Aorta (tissue), 5 donors: Measurements from ENCODE around the gene ZNF20. TPM values are rescaled to one million over a fixed set of nuclear protein-coding genes. Genes with fewer than 3 reads are reported as not detected.

Experiments used
- ATAC-seq: fragments of 200-7000 bp; cut with Tn5 transposase; one replicate; pipeline ENCODE4 v1.9.1; 2022; ENCODE audit warnings: moderate library complexity; ENCODE audit not compliant: low FRiP score
- DNase-seq, 2 donors: peaks; one replicate each; pipeline ENCODE4 v3.0.0-alpha.2; 2020
- H3K27ac ChIP-seq, 2 donors: one replicate each; pipeline ENCODE4 v1.5.1; 2013; ENCODE audit warnings: low read length in 2 of 2, mild to moderate bottlenecking in 2 of 2, moderate library complexity in 2 of 2, control low read depth in 1 of 2, inconsistent platforms in 1 of 2, low read depth in 1 of 2
- H3K27me3 ChIP-seq, 2 donors: one replicate each; pipeline ENCODE4 v1.6.1; 2013; ENCODE audit warnings: control low read depth in 1 of 2, low read length in 1 of 2, mild to moderate bottlenecking in 1 of 2, moderate library complexity in 1 of 2; ENCODE audit not compliant: insufficient read depth in 2 of 2, control insufficient read depth in 1 of 2
- H3K36me3 ChIP-seq, 2 donors: one replicate each; pipeline ENCODE4 v1.6.1; 2013; ENCODE audit warnings: control low read depth in 1 of 2, low read length in 1 of 2, mild to moderate bottlenecking in 1 of 2; ENCODE audit not compliant: insufficient read depth in 2 of 2, control insufficient read depth in 1 of 2
- H3K4me1 ChIP-seq, 2 donors: one replicate each; pipeline ENCODE4 v1.6.1; 2013; ENCODE audit warnings: low read length in 2 of 2, control low read depth in 1 of 2, mild to moderate bottlenecking in 1 of 2, moderate library complexity in 1 of 2; ENCODE audit not compliant: insufficient read depth in 2 of 2, control insufficient read depth in 1 of 2
- H3K4me3 ChIP-seq, 2 donors: one replicate each; pipeline ENCODE4 v1.5.1; 2013; ENCODE audit warnings: low read length in 2 of 2, control low read depth in 1 of 2, mild to moderate bottlenecking in 1 of 2
- H3K9me3 ChIP-seq: one replicate; pipeline ENCODE4 v1.6.1; 2013; ENCODE audit warnings: mild to moderate bottlenecking, low read length; ENCODE audit not compliant: control insufficient read depth
- WGBS, 2 donors: extraction: QIAGEN DNeasy Blood & Tissue Kit; methylation state at CpG; one replicate each; pipeline ENCODE4 v1.1.7; 2013; 5-methylcytosine and 5-hydroxymethylcytosine counted together
- intact Hi-C, 2 donors: fragments of 100-400 bp; cut with DNase I; formaldehyde crosslinking; loops; one replicate each; pipeline versions ENCODE4 v1.14.2 to v1.15.0; 2022
- polyA plus RNA-seq, 2 donors: library from polyadenylated mRNA; stranded (reverse); fragments of 200-250 nt; gene quantifications; one replicate each; pipeline ENCODE4 v1.2.3, GENCODE V29; 2013
- total RNA-seq, 2 donors: library from RNA; stranded (reverse); fragmentation: NEBNext Ultra II Directional; extraction: Animal tissue kit (Norgen Biotek cat#: 25700); gene quantifications; one replicate each; pipeline ENCODE4 v1.2.1, GENCODE V29; 2021
- donor health status: healthy with polysubstance abuse.
- donor health status: Bipolar disorder and iron deficiency.
- donor health status: DM: no; HTN: no; CAD: no.
- donor health status: DM: no; HTN: no; CAD: no.
- donor health status: DM: yes; HTN: yes; CAD: no.

Gene ZNF20
- total and polyA plus RNA-seq, 4 donors = 1.9 to 6.8 (median 4.5) TPM

DNA sequence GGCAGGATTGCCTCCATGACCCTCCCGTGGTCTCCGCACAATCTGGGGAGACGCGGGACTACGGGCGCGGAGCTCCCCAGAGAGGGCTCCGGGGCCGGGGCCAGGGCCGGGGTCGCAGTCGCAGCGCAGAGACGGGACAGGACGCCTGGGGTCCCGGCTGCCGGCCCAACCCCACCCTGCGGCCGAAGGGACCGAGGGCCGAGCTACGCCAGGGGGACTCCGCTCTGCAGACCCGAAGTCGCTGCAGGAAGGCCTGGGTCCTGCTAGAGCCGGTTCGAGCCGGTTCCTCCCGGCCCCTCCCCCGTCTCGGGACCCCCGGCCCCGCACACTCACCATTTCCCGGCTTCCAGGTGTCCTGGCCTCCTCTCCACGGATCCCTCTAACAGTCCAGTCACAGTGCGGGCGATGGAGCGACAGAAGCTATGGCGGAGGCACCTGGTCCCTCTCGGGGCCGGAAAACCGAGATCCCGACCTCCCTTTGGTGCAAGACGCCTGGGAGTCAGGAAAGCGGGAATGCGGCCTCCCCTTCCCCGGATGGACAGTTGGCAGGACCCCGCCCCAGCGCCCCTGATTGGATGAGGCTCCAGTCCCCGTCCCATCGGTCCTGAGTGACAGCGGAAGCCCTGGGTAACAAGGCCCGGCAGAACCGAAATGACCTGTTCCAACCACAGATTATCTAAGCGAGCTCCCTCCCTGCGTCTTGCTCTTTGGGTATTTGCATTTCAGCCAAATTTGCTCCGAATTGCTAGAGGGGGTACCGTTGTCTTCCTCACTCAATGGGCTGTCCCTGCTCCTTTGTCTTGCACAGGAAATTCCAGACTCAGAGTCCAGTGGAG lies 16.3 kb upstream of the ZNF20 start, which contains the start of gene ZNF625:
ZNF625 (minus strand) TSS at position 512 of the 836 bp plus-strand sequence; CDS start at position 336, 176 bp downstream.
- DNase-seq (peak; percentile 91 to 94), ATAC-seq (peak; percentile 92)
- no peaks in the 10 kb centered on the region for H3K27me3 ChIP-seq
- H3K4me3 ChIP-seq = peak within 1 kb of the TSS; percentile 73 to 80
- intact Hi-C loops = no loop called here
- no peaks in the 10 kb centered on the region for H3K4me1 ChIP-seq
- peak within 1 kb of the TSS; percentile 15 to 39 for H3K27ac ChIP-seq
- 1% methylated on average over 48 to 58 of the region's 58 CpGs for WGBS, 2 donors
- no peaks in the 10 kb centered on the region for H3K9me3 ChIP-seq
- H3K36me3 ChIP-seq = no peaks in the 10 kb centered on the region

DNA sequence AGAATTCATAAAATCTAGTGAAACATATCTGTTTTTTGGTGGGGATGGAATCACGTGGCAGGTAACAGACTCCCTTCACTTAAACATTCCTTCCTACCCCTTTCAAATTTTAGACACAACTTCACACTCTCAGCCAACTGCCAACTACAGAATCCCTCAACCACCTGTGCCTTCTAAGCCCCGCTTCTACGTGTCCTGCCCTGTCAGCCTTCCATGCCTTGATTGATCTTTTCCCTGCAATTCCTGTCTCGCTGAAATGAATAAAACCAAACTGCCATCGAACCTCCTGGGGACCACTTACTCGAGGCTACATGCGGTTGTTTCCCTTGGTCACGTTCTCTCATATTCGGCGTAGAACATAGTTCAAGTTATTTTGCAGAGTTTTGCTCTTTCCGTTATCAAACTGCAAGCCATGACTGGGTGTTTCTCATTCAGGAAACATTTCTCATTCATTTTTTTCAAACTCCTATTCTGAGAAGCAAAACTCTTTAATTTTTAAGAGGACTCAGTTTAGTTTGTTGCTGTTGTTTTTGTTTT lies 15.2 kb upstream of the ZNF20 start:
- H3K27me3 ChIP-seq = no peaks in the 10 kb centered on the region
- peak; percentile 30 for ATAC-seq
- peak overlapping the region; percentile 73 to 80 for H3K4me3 ChIP-seq
- no peaks in the 10 kb centered on the region for H3K4me1 ChIP-seq
- no peaks in the 10 kb centered on the region for H3K9me3 ChIP-seq
- H3K27ac ChIP-seq = no peak overlapping the region
- no peak for DNase-seq
- WGBS, 2 donors = 11 to 13% methylated on average over 11 of the region's 11 CpGs
- H3K36me3 ChIP-seq = no peaks in the 10 kb centered on the region
- intact Hi-C loops = no loop called here

DNA sequence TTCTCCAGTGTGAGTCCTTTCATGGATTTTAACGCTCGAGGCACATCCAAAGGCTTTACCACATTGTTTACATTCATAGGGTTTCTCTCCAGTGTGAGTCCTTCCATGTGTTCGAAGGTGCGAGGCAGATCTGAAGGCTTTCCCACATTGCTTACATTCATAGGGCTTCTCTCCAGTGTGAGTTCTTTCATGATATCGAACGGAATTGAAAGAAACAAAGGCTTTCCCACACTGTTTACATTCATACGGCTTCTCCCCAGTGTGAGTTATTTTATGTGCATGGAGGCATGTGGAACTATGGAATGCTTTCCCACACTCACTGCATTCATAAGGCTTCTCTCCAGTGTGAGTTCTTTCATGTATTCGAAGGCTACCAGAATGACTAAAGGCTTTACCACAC lies 5.2 kb upstream of the ZNF20 start:
- Histone ChIP-seq H3K4me1 (no peaks in the 10 kb centered on the region), H3K4me3 (no peak overlapping the region), H3K27ac (no peak overlapping the region), H3K27me3 (no peaks in the 10 kb centered on the region), H3K36me3 (peaks cover 3 to 7% of the 10 kb centered on the region in 2 donors), H3K9me3 (no peaks in the 10 kb centered on the region)
- intact Hi-C loops = loop anchor here in 1 of 2 donors (10.0 kb wide), 1 partner anchor 221 kb away; the partner anchor contains the start of gene ZNF700
- 90% methylated on average over 8 of the region's 8 CpGs for WGBS, 2 donors
- no peak for DNase-seq
- no peak for ATAC-seq

DNA sequence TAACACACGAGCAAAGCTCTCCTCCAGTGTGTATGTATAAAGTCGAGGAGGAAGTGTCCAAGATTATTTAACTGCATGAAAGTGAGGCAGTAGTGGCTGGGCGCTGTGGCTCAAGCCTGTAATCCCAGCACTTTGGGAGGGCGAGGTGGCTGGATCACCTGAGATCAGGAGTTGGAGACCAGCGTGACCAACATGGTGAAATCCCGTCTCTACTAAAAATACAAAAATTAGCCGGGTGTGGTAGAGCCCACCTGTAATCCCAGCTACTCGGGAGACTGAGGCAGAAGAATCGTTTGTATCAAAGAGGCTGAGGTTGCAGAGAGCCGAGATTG lies 1.2 kb upstream of the ZNF20 start:
- no peaks in the 10 kb centered on the region for H3K9me3 ChIP-seq
- DNase-seq (no peak), ATAC-seq (no peak)
- no peak overlapping the region for H3K4me3 ChIP-seq
- intact Hi-C loops = loop anchor here (1.0 to 10.0 kb wide), 9 partner anchors 49 to 344 kb away; partner anchors contain the start of genes ZNF491 (in 1 of the 2), ZNF700 (in 1 of the 2) and ZNF763 (in 1 of the 2)
- no peaks in the 10 kb centered on the region for H3K27me3 ChIP-seq
- H3K27ac ChIP-seq = no peak overlapping the region
- H3K4me1 ChIP-seq = no peaks in the 10 kb centered on the region
- peaks cover 3 to 7% of the 10 kb centered on the region in 2 donors for H3K36me3 ChIP-seq
- 51 to 58% methylated on average over 10 of the region's 10 CpGs for WGBS, 2 donors

DNA sequence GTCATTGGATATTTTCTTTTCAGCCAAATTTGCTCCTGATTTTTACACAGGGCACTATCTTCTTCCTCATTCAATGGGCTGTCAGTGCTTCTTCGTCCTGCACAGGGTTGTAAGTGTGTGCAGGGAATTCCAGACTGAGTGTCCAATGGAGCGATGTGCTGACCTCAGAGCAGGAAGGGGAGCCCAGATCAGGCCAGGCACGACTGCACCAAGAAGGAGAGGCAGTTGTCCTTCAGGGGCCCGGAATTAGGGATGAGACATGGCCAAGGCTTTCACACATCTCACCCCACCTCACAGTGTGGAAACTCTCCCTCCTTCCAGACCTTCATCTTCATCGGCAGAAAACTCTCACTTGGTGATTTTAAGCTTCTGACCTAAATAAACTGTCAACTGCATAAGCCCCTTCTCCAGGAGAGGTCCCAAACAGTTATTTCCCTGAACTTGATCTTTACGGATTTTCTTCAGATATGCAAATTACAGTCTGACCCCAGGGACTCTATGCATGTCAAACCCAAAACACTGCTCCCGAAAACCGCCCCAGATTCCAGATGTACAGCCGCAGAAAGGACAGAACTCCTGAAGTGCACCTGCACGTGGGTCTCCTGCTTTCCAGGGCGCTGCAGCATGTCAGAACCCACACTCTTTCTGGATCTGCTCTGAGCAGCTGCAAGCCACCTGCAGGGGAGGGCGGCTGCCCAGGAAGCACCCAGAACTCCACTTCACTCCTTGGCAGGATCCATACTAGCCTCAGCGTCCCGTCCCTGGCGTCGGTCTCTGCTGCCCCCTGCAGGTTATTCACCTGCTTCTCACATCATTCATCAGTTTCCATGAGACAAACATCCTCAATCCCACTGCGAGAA lies 625 bp upstream of the ZNF20 start:
- Histone ChIP-seq H3K36me3 (peaks cover 2 to 7% of the 10 kb centered on the region in 2 donors), H3K27ac (no peak overlapping the region), H3K9me3 (no peaks in the 10 kb centered on the region), H3K4me3 (peak overlapping the region in 1 of 2 donors; percentile 91), H3K4me1 (no peaks in the 10 kb centered on the region), H3K27me3 (no peaks in the 10 kb centered on the region)
- DNase-seq (peak; percentile 93 to 95), ATAC-seq (peak; percentile 95)
- 1% methylated on average over 17 of the region's 17 CpGs for WGBS, 2 donors
- intact Hi-C loops = loop anchor here (1.0 to 10.0 kb wide), 9 partner anchors 48 to 343 kb away; partner anchors contain the start of genes ZNF491 (in 1 of the 2), ZNF700 (in 1 of the 2) and ZNF763 (in 1 of the 2)

DNA sequence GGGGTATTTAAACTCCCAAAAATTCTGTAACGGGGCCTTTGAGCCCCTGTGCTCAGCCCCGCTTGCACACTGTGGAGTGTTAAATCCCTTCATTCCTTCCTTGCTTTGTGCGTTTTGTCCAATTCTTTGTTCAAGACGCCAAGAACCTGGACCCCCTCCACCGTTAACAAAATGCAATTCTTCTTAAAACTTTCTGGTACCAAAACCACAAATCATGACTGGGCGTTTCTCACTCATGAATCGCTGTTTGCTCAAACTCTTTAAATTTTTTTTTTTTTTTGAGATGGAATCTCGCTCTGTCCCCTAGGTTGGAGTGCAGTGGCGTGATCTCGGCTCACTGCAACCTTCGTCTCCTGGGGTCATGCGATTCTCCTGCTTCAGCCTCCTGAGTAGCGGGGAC lies 881 bp downstream of the ZNF20 start:
- Histone ChIP-seq H3K4me1 (no peaks in the 10 kb centered on the region), H3K27me3 (no peaks in the 10 kb centered on the region), H3K27ac (no peak overlapping the region), H3K9me3 (no peaks in the 10 kb centered on the region), H3K36me3 (peaks cover 0 to 5% of the 10 kb centered on the region in 2 donors), H3K4me3 (peak overlapping the region; percentile 55 to 91)
- ATAC-seq (no peak), DNase-seq (no peak)
- 18 to 22% methylated on average over 13 of the region's 13 CpGs for WGBS, 2 donors
- intact Hi-C loops = no loop called here

DNA sequence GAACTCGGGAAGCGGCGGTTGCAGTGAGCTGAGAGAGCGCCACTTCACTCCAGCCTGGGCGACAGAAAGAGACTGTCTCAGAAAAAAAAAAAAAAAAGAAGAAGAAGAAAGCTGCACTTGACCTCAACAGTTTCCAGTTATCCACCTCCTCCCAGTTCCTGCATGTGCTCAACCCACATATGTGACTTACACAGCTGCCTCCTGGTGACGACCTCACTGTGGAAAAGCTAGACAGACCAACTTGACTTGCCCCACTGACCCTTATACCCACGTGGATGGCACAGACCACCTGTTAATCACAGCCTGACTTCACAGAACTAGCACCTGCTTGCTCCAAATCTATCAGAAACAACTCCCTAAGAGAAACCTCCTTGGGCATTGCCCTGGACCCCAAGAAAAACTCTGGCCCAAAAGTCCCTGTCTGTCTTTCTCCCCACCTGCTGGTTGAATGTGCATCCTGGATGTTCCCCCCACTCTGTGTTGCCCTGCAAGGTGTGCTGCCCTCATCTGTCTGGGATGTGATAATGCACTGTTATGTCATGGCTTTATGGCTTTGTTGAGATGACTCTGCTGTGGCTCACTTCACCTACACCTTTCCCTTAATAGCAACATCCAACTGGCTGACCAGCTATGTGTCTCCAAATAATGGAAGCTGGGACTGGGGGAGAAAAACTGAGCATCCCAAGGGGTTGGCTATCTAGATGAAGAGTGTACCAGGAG lies 2.8 kb downstream of the ZNF20 start:
- 82 to 83% methylated on average over 7 of the region's 7 CpGs for WGBS, 2 donors
- intact Hi-C loops = no loop called here
- peaks cover 7 to 15% of the 10 kb centered on the region in 2 donors for H3K36me3 ChIP-seq
- no peak for ATAC-seq
- no peak overlapping the region for H3K4me3 ChIP-seq
- no peak for DNase-seq
- H3K9me3 ChIP-seq = peaks cover 2% of the 10 kb centered on the region
- no peaks in the 10 kb centered on the region for H3K27me3 ChIP-seq
- H3K4me1 ChIP-seq = no peaks in the 10 kb centered on the region
- H3K27ac ChIP-seq = no peak overlapping the region

DNA sequence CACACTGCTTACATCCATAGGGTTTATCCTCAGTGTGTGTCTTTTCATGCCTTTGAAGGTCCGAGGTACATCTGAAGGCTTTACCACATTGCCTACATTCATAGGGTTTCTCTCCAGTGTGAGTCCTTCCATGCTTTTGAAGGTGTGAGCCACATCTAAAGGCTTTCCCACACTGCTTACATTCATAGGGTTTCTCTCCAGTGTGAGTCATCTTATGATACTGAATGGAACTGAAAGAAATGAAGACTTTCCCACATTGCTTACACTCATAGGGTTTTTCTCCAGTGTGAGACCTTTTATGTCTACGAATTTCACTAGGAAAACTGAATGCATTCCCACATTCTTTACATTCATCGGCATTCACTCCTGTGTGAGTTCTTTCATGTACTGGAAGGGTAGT lies 7.1 kb downstream of the ZNF20 start:
- peaks cover 8% of the 10 kb centered on the region for H3K9me3 ChIP-seq
- H3K27ac ChIP-seq = no peak overlapping the region
- H3K36me3 ChIP-seq = peaks cover 10 to 14% of the 10 kb centered on the region in 2 donors
- no peaks in the 10 kb centered on the region for H3K4me1 ChIP-seq
- intact Hi-C loops = no loop called here
- ATAC-seq = no peak
- H3K27me3 ChIP-seq = no peaks in the 10 kb centered on the region
- no peak overlapping the region for H3K4me3 ChIP-seq
- WGBS, 2 donors = 96 to 98% methylated on average over 3 of the region's 3 CpGs
- DNase-seq = no peak
